SK-N-SH (cell line): ENCODE measurements around the gene PJA2. TPM values are rescaled to one million over a fixed set of nuclear protein-coding genes. Genes with fewer than 3 reads are reported as not detected.

Source experiments
- CTCF ChIA-PET: fragments of 300-600, 350-600 bp; formaldehyde crosslinking; extraction: SDS; loops from one replicate; lab custom pipeline; 2021; lab: Yijun Ruan, JAX
- POLR2A ChIA-PET: fragments of 350-600 bp; sonication (Branson Sonifier 250); formaldehyde crosslinking; extraction: SDS; loops from one replicate; lab custom pipeline; 2020; ENCODE audit warnings: antibody characterized with exemption, inconsistent platforms; lab: Yijun Ruan, JAX
- DNase-seq: peaks from one replicate; pipeline ENCODE4 v3.0.0; 2012
- H2AFZ ChIP-seq: fragments of 200-600 bp; sonication (generic); 2 replicates; pipeline ENCODE4 v1.8.1; 2016; ENCODE audit warnings: antibody characterized with exemption, mild to moderate bottlenecking, low read depth
- H3F3A ChIP-seq: fragments of 200-600 bp; sonication (generic); replicated peaks from 2 replicates; pipeline ENCODE3; 2016; ENCODE audit warnings: antibody characterized with exemption, mild to moderate bottlenecking; ENCODE audit not compliant: insufficient read depth
- H3K27ac ChIP-seq, 2 experiments: fragments of 200-500 bp in 1 of 2; fragments of 200-600 bp in 1 of 2; sonication (Bioruptor generic) in 1 of 2; sonication (generic), shearing (Covaris generic) in 1 of 2; 2 replicates each; pipeline versions ENCODE4 v1.5.1 to v1.6.1; 2014 to 2016; ENCODE audit warnings: low read depth in 2 of 2, inconsistent platforms in 1 of 2, low read length in 1 of 2, mild to moderate bottlenecking in 1 of 2, mixed read lengths in 1 of 2
- H3K27me3 ChIP-seq: fragments of 200-600 bp; sonication (generic), shearing (Covaris generic); 2 replicates; pipeline ENCODE4 v1.6.1; 2016; ENCODE audit warnings: mixed run types; ENCODE audit not compliant: insufficient read depth
- H3K36me3 ChIP-seq, 2 experiments: fragments of 200-500 bp in 1 of 2; fragments of 200-600 bp in 1 of 2; sonication (Bioruptor generic) in 1 of 2; sonication (generic) in 1 of 2; replicated peaks in 1 of 2; 2 replicates each; pipeline versions ENCODE3 to v1.5.1; 2014 to 2016; ENCODE audit warnings: low read length in 1 of 2, mild to moderate bottlenecking in 1 of 2; ENCODE audit not compliant: insufficient read depth in 2 of 2, control insufficient read depth in 1 of 2
- H3K4me1 ChIP-seq, 2 experiments: fragments of 200-500 bp in 1 of 2; fragments of 200-600 bp in 1 of 2; sonication (Bioruptor generic) in 1 of 2; sonication (generic), shearing (Covaris generic) in 1 of 2; 2 replicates each; pipeline versions ENCODE4 v1.5.1 to v1.6.1; 2014 to 2016; ENCODE audit warnings: low read depth in 1 of 2, low read length in 1 of 2, mixed run types in 1 of 2; ENCODE audit not compliant: insufficient read depth in 2 of 2, control insufficient read depth in 1 of 2
- H3K4me2 ChIP-seq: fragments of 200-600 bp; sonication (generic), shearing (Covaris generic); 2 replicates; pipeline ENCODE4 v1.6.1; 2017; ENCODE audit warnings: mixed run types
- H3K4me3 ChIP-seq, 2 experiments: fragments of 200-500 bp in 1 of 2; fragments of 200-600 bp in 1 of 2; sonication (Bioruptor generic) in 1 of 2; sonication (generic), shearing (Covaris generic) in 1 of 2; 2 replicates each; pipeline versions ENCODE4 v1.5.1 to v1.8.1; 2014 to 2016; ENCODE audit warnings: low read depth in 2 of 2, inconsistent platforms in 1 of 2, low read length in 1 of 2, mild to moderate bottlenecking in 1 of 2, mixed read lengths in 1 of 2, moderate library complexity in 1 of 2
- H3K79me2 ChIP-seq: fragments of 200-600 bp; sonication (generic); 2 replicates; pipeline ENCODE4 v1.8.1; 2017; ENCODE audit warnings: mild to moderate bottlenecking; ENCODE audit not compliant: insufficient read depth
- H3K9ac ChIP-seq: fragments of 200-600 bp; sonication (generic); 2 replicates; pipeline ENCODE4 v1.6.1; 2017; ENCODE audit warnings: mixed run types
- H3K9me2 ChIP-seq: fragments of 200-600 bp; sonication (generic); 2 replicates; pipeline ENCODE4 v1.6.1; 2017; ENCODE audit warnings: mixed run types
- H3K9me3 ChIP-seq: fragments of 200-600 bp; sonication (generic); 2 replicates; pipeline ENCODE4 v1.6.1; 2017; ENCODE audit warnings: mixed run types, mild to moderate bottlenecking, moderate library complexity
- H4K20me1 ChIP-seq: fragments of 200-600 bp; sonication (generic); 2 replicates; pipeline ENCODE4 v1.6.1; 2017; ENCODE audit warnings: mild to moderate bottlenecking, mixed run types; ENCODE audit not compliant: insufficient read depth
- ELF1 ChIP-seq: IDR thresholded peaks from 2 replicates; pipeline ENCODE4 v1.4.0; 2012
- FOSL2 ChIP-seq: IDR thresholded peaks from 2 replicates; pipeline ENCODE4 v1.4.0; 2012; ENCODE audit warnings: low read depth, mild to moderate bottlenecking, moderate library complexity, borderline replicate concordance
- FOXJ3 ChIP-seq: sonication (generic); formaldehyde crosslinking; IDR thresholded peaks from 2 replicates; pipeline ENCODE4 v1.5.1; 2020; ENCODE audit warnings: mild to moderate bottlenecking, missing genetic modification reagents
- GABPA ChIP-seq: IDR thresholded peaks from 2 replicates; pipeline ENCODE4 v1.4.0; 2012; ENCODE audit warnings: low read depth, mild to moderate bottlenecking
- GATA2 ChIP-seq: sonication (generic); formaldehyde crosslinking; IDR thresholded peaks from 2 replicates; pipeline ENCODE4 v1.5.0; 2020; ENCODE audit warnings: mild to moderate bottlenecking, missing genetic modification reagents
- MXI1 ChIP-seq: IDR thresholded peaks from 2 replicates; pipeline ENCODE4 v1.6.1; 2012; ENCODE audit warnings: mild to moderate bottlenecking, low read depth, low read length, improper control_type of control experiment
- NFIC ChIP-seq: IDR thresholded peaks from 2 replicates; pipeline ENCODE4 v1.4.0; 2012; ENCODE audit warnings: borderline replicate concordance
- POLR2AphosphoS5 ChIP-seq: IDR thresholded peaks from 2 replicates; pipeline ENCODE4 v1.6.1; 2012; ENCODE audit warnings: low read depth, low read length
- RAD21 ChIP-seq: IDR thresholded peaks from 2 replicates; pipeline ENCODE4 v1.6.1; 2012; ENCODE audit warnings: mild to moderate bottlenecking, low read length
- RCOR1 ChIP-seq: fragments of 150-350 bp; IDR thresholded peaks from 2 replicates; pipeline ENCODE4 v1.6.1; 2017; ENCODE audit warnings: antibody characterized with exemption, low read length
- SMC3 ChIP-seq: IDR thresholded peaks from 2 replicates; pipeline ENCODE4 v1.6.1; 2012; ENCODE audit warnings: low read depth, low read length, improper control_type of control experiment
- TAF1 ChIP-seq: IDR thresholded peaks from 2 replicates; pipeline ENCODE4 v1.6.1; 2012; ENCODE audit warnings: low read depth, mild to moderate bottlenecking, low read length, moderate library complexity, borderline replicate concordance
- TCF12 ChIP-seq: IDR thresholded peaks from 2 replicates; pipeline ENCODE4 v1.4.0; 2012
- WGBS: methylation state at CpG from one replicate; pipeline ENCODE4 v1.1.6; 2017; ENCODE audit warnings: low lambda C conversion rate; 5-methylcytosine and 5-hydroxymethylcytosine counted together
- polyA plus RNA-seq, 3 experiments: library from polyadenylated mRNA; depleted of rRNA; stranded (reverse); fragments of >200 nt; gene quantifications; 2 replicates each; pipeline ENCODE4 v1.2.3, GENCODE V29; 2012
- TF ChIP-seq, protein P1 (sequence below): IDR thresholded peaks from 2 replicates; pipeline ENCODE4 v1.4.0; 2012; ENCODE audit warnings: low read depth, borderline replicate concordance
- TF ChIP-seq, protein P2 (sequence below): IDR thresholded peaks from 2 replicates; pipeline ENCODE4; 2012
- TF ChIP-seq, protein P3 (sequence below): fragments of 150-350 bp; IDR thresholded peaks from 2 replicates; pipeline ENCODE4 v1.6.1; 2017; ENCODE audit warnings: antibody characterized with exemption, low read length, low read depth, borderline replicate concordance
- TF ChIP-seq, protein P4 (sequence below): fragments of 150-350 bp; IDR thresholded peaks from 2 replicates; pipeline ENCODE4 v1.6.1; 2016; ENCODE audit warnings: mild to moderate bottlenecking, low read depth, low read length

Gene PJA2
- polyA plus RNA-seq, 1 of the 3 experiments (the other 2 are of a cell fraction) = 30.7 TPM

DNA sequence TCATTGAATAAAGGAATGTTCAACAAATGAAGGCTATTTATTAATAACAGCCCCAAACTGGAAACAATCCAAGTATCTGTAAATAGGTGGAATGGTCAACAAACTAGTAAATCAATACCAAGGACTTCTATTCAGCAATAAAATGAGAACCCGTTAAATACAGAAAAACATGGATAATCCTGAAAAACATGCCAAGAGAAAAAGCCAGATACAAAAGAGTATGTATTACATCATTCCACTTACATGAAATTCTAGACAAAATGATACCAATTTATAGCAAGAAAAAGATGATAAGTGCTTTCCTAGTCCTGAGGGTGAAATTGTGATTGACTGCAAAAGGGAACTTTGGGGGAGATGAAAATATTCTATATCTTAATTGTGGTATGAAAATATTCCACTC, 3.1 kb downstream of the PJA2 start:
- Histone ChIP-seq H3K27ac (peak overlapping the region in 1 of 2 experiments; percentile 98; a peak in 1 of 4 replicates), H3K36me3 (peaks cover 0 to 30% of the 10 kb centered on the region in 2 experiments), H3F3A (peaks cover 31% of the 10 kb centered on the region), H3K9me2 (no peaks in the 10 kb centered on the region), H3K9me3 (no peaks in the 10 kb centered on the region), H3K79me2 (peaks cover 77% of the 10 kb centered on the region), H3K4me1 (peaks cover 13 to 16% of the 10 kb centered on the region in 2 experiments), H2AFZ (no peak overlapping the region), H3K4me2 (peak overlapping the region; percentile 74), H3K4me3 (peak overlapping the region; percentile 93 to 96; a peak in 3 of 4 replicates), H4K20me1 (peaks cover 72% of the 10 kb centered on the region), H3K27me3 (no peaks in the 10 kb centered on the region), H3K9ac (peak overlapping the region; percentile 96; the same call in 1 of the 2 replicates)
- POLR2A ChIA-PET = no interaction called here
- TF ChIP-seq TAF1 (no peak), POLR2AphosphoS5 (no peak), SMC3 (no peak), MXI1 (no peak), RCOR1 (no peak)
- TF ChIP-seq, protein P1, sequence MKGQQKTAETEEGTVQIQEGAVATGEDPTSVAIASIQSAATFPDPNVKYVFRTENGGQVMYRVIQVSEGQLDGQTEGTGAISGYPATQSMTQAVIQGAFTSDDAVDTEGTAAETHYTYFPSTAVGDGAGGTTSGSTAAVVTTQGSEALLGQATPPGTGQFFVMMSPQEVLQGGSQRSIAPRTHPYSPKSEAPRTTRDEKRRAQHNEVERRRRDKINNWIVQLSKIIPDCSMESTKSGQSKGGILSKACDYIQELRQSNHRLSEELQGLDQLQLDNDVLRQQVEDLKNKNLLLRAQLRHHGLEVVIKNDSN = no peak
- 58% methylated on average over 1 of the region's 1 CpG for WGBS
- no peak for DNase-seq
- CTCF ChIA-PET = interaction anchor here (1.0 kb wide), 1 partner anchor 20 kb away, joined by 3 read pairs; no protein-coding TSS in a partner anchor

DNA sequence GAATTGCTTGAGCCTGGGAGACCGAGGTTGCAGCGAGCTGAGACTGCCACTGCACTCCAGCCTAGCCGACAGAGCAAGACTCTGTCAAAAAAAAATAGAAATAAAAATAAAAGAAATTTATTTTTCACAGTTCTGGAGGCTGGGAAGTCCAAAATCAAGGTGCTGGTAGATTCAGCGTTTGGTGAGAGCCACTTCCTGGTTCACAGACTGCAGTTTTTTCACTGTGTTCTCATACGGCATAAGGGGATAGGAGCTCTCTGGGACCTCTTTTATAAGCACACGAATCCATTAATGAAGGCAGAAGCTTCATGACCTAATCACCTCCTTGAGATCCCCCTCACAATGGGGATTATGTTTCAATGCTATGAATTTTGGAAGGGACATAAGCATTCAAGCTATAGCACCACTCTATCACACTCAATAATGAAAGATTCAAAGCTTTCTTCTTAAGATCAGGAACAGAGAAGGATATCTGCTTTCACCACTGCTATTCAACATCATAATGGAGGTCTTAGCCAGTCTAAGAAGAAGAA, 5.3 kb downstream of the PJA2 start:
- Histone ChIP-seq H3K4me1 (peaks cover 6 to 11% of the 10 kb centered on the region in 2 experiments), H3K4me2 (no peak overlapping the region), H3K9me2 (no peaks in the 10 kb centered on the region), H3K27ac (no peak overlapping the region), H3K27me3 (no peaks in the 10 kb centered on the region), H3K9ac (no peak overlapping the region), H3K36me3 (peaks cover 0 to 42% of the 10 kb centered on the region in 2 experiments), H4K20me1 (peaks cover 92% of the 10 kb centered on the region), H2AFZ (no peak overlapping the region), H3F3A (peaks cover 22% of the 10 kb centered on the region), H3K79me2 (peaks cover 100% of the 10 kb centered on the region), H3K4me3 (no peak overlapping the region), H3K9me3 (no peaks in the 10 kb centered on the region)
- TF ChIP-seq FOSL2 (no peak), GATA2 (CRISPR knock-in tag) (no peak), ELF1 (no peak), RAD21 (no peak), TAF1 (no peak), TCF12 (no peak), GABPA (no peak), SMC3 (no peak), FOXJ3 (no peak), NFIC (no peak)
- TF ChIP-seq, protein P2, sequence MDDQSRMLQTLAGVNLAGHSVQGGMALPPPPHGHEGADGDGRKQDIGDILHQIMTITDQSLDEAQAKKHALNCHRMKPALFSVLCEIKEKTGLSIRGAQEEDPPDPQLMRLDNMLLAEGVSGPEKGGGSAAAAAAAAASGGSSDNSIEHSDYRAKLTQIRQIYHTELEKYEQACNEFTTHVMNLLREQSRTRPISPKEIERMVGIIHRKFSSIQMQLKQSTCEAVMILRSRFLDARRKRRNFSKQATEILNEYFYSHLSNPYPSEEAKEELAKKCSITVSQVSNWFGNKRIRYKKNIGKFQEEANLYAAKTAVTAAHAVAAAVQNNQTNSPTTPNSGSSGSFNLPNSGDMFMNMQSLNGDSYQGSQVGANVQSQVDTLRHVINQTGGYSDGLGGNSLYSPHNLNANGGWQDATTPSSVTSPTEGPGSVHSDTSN = no peak
- TF ChIP-seq, protein P3, sequence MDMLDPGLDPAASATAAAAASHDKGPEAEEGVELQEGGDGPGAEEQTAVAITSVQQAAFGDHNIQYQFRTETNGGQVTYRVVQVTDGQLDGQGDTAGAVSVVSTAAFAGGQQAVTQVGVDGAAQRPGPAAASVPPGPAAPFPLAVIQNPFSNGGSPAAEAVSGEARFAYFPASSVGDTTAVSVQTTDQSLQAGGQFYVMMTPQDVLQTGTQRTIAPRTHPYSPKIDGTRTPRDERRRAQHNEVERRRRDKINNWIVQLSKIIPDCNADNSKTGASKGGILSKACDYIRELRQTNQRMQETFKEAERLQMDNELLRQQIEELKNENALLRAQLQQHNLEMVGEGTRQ = no peak
- TF ChIP-seq, protein P4, sequence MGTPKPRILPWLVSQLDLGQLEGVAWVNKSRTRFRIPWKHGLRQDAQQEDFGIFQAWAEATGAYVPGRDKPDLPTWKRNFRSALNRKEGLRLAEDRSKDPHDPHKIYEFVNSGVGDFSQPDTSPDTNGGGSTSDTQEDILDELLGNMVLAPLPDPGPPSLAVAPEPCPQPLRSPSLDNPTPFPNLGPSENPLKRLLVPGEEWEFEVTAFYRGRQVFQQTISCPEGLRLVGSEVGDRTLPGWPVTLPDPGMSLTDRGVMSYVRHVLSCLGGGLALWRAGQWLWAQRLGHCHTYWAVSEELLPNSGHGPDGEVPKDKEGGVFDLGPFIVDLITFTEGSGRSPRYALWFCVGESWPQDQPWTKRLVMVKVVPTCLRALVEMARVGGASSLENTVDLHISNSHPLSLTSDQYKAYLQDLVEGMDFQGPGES = no peak
- TF ChIP-seq, protein P1 = no peak
- CTCF ChIA-PET = no interaction called here
- 78% methylated on average over 6 of the region's 6 CpGs for WGBS
- no peak for DNase-seq
- POLR2A ChIA-PET = no interaction called here
